ENCODE measurements around the gene NLRP12.
A peak's percentile ranks its signal among the peaks of the same experiment; 100 is the strongest.
"Not testable (repeated sequence)": the region's sequence is repeated elsewhere in the genome, so short reads cannot be mapped to it uniquely, and the experiment has no call there.

Gene NLRP12, protein sequence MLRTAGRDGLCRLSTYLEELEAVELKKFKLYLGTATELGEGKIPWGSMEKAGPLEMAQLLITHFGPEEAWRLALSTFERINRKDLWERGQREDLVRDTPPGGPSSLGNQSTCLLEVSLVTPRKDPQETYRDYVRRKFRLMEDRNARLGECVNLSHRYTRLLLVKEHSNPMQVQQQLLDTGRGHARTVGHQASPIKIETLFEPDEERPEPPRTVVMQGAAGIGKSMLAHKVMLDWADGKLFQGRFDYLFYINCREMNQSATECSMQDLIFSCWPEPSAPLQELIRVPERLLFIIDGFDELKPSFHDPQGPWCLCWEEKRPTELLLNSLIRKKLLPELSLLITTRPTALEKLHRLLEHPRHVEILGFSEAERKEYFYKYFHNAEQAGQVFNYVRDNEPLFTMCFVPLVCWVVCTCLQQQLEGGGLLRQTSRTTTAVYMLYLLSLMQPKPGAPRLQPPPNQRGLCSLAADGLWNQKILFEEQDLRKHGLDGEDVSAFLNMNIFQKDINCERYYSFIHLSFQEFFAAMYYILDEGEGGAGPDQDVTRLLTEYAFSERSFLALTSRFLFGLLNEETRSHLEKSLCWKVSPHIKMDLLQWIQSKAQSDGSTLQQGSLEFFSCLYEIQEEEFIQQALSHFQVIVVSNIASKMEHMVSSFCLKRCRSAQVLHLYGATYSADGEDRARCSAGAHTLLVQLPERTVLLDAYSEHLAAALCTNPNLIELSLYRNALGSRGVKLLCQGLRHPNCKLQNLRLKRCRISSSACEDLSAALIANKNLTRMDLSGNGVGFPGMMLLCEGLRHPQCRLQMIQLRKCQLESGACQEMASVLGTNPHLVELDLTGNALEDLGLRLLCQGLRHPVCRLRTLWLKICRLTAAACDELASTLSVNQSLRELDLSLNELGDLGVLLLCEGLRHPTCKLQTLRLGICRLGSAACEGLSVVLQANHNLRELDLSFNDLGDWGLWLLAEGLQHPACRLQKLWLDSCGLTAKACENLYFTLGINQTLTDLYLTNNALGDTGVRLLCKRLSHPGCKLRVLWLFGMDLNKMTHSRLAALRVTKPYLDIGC

DNA sequence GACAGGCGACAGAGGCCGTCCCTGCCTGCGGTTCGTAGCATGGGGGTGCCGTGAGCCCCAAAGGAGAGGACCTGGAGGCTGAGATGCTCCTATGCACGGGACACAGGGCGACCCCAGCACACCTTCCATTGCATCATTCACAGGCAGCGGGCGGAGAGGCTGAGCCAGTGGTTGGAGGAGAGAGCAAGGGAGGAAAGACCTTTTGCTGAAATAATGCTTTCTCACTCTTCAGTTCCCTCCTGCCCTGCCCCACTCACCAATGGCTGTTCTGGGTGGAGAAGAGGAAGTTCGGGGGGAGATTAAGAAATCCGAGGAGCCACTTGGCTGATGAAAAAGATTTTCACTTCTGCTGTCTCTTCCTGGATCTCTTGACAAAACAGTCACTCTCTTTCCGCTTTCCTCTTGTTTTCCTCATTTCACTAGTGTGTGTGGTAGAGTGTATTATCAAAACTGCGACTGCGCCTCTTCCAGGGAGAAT lies at the start of gene NLRP12:
NLRP12 (minus strand) TSS at position 181 of the 478 bp plus-strand sequence; CDS start at position 41, 140 bp downstream.
- no peak for DNase-seq (ENCODE audit: low read depth in 2 of 2, low spot score in 1 of 2)

DNA sequence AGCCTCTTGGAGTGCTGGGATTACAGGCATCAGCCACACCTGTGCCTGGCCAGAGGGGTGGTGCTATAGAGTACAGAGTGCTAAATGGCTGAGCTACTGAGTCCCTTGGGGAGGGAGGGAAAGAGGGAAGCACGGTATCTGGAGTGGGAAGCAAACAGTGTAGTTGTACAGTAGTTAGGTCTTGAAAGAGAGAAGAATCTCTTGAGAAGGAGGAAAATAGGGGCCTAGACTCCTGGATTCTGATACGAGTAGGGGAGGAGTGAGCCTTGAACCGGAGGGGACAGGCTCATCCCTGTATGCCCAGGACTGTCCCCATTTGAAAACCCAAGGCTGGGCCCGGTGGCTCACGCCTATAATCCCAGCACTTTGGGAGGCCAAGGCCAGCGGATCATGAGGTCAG lies 48.6 kb upstream of the NLRP12 start:
- no peak for DNase-seq (ENCODE audit: low read depth in 2 of 2, low spot score in 1 of 2)

DNA sequence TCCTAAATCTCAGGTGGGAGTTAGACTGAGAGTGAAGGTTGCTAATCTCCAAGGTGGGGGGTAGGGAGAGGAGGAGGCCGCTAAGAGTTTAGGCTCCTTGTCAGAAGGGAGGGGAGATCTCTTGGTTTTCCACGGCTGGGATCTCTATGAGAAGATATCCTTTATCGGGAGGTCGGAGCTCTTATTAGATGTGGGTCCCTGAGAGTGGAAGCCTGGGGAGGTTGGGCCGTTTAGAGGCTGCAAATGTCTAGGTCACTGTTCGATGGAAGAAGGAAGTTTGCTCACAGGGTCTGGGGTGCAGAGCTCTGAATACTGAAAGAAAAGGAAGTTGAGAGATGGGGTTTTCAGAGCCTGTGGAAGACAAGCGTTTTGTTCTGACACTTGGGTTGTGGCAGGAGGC lies 47.3 kb upstream of the NLRP12 start:
- no peak for DNase-seq (ENCODE audit: low read depth in 2 of 2, low spot score in 1 of 2)

DNA sequence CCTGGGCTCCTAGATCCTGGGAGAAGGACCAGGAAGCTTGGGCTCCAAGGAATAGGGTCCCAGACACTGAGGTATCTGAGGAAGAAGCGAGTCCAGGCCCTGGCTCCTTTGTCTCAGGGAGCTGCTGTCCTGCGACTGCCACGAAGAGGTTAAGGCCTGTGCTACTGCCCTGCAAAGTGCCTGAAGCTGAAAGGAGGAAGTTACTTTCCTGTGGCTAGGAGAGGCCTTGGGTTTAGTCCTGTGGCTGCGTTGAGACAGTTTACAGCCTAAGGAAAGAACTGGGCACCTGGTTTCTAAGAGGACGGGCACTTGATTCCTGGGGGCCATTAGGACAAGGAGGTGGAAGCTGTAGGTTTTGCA lies 46.4 kb upstream of the NLRP12 start:
- no peak for DNase-seq (ENCODE audit: low read depth in 2 of 2, low spot score in 1 of 2)

- not testable (repeated sequence) for DNase-seq (ENCODE audit: low read depth in 2 of 2, low spot score in 1 of 2)
Measured at GRCh38 chr19:53869805-53870484, 45.8 kb upstream of the NLRP12 start.

GRCh38 chr19:53868892-53869804 lies 45.0 kb upstream of the NLRP12 start:
- peak; percentile 70 to 76 for DNase-seq (ENCODE audit: low read depth in 2 of 2, low spot score in 1 of 2)

DNA sequence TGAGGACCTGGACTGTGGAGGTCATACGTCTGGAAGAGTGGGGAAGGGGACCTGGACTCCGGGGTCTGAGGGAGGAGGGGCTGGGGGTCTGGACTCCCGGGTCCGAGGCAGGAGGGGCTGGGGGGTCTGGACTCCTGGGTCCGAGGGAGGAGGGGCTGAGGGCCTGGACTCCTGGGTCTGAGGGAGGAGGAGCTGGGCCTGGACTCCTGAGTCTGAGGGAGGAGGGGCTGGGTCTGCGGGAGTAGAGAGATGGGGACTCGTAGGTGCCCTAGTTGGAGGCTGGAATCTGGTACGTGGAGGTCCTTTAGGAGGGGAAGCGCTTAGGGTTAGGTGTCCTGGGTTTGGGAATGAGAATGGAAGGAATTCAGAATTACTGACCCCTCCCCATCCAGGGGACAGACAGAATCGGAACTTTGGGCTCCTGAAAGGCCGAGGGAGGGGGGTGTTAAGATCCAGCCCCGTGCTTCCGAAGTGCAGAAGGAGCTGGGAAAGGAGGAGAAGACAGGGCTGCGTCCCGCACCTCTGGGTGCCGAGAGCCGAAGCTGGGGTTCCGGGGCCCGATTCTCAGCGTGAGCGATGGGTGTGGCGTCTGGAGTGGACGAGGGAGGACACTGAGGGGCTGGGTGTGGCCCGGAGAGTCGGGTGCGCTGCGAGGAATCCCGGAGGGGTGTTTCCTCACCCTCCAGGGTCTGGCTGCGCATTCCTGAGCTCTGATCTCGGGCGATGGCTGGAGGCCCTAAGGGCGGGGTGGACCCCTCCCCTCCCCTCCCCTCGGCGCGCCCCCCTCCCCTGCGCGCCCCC lies 44.2 kb upstream of the NLRP12 start:
- DNase-seq (ENCODE audit: low read depth in 2 of 2, low spot score in 1 of 2): no peak

- peak; percentile 99 for DNase-seq (ENCODE audit: low read depth in 2 of 2, low spot score in 1 of 2)
Measured at GRCh38 chr19:53867225-53868090, 43.3 kb upstream of the NLRP12 start, which contains the start of gene MYADM. Gene MYADM (plus strand): TSS chr19:53867883. CDS start chr19:53873530, 5,647 bp downstream.

DNA sequence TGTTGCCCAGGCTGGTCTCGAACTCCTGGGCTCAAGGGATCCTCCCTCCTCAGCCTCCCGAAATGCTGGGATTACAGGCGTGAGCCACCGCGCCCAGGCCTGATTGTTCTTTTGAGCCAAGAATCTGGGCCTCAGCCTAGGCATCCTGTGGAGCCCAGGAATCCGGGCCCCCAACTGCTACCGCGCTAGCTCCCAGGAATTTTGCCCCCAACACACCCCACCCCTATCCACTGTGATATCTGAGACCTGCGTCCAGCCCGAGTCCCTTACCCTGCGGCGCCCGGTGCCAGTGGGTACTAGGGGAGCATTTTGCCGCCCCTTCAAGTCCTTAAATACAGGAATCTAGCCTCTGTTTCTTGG lies 42.7 kb upstream of the NLRP12 start:
- no peak for DNase-seq (ENCODE audit: low read depth in 2 of 2, low spot score in 1 of 2)

GRCh38 chr19:53865918-53866864 lies 42.1 kb upstream of the NLRP12 start:
- no peak for DNase-seq (ENCODE audit: low read depth in 2 of 2, low spot score in 1 of 2)

DNA sequence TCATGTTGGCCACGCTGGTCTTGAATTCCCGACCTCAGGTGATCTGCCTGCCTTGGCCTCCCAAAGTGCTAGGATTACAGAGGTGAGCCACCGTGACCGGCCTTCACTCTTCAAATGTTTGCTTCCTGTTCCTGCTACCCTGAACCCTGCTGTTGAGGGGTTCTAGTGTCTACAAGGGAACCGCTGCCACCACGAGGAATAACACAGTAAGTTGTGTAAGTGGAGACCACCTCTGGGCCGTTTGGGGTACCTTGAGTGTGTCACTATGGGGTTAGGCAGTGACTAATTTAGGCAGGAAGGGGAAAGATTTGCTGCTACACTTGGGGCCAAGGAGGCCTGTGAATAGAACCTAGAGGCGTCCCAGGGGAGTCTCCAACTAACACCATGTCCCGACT lies 41.4 kb upstream of the NLRP12 start:
- DNase-seq (ENCODE audit: low read depth in 2 of 2, low spot score in 1 of 2): no peak

DNA sequence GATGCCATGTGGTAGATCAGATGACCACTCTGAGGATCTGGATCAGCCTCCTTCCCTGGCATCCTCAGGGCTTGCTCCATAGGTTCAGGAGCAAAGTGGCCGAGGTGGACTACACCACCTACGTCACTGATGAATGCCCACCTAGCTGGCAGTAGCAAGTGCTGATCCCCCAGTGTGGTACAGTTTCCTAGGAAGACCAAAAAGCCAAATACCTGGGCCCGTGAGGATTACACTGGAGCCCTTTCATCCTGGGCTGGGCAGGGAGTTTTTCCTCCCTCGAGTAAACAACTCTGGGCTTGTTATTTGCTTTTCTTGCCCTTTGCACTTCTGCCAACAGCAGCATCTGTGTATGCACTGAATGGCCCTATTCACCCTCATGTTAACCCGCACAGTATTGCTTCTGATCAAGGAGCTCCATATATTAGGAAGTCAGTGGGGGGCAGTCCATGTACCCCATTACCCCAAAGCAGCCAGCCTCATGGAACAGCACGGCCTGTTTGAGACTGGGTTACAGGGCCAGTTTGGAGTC lies 40.3 kb upstream of the NLRP12 start:
- DNase-seq (ENCODE audit: low read depth in 2 of 2, low spot score in 1 of 2): no peak

- DNase-seq (ENCODE audit: low read depth in 2 of 2, low spot score in 1 of 2): no peak
Measured at GRCh38 chr19:53853707-53854106, 29.6 kb upstream of the NLRP12 start.

DNA sequence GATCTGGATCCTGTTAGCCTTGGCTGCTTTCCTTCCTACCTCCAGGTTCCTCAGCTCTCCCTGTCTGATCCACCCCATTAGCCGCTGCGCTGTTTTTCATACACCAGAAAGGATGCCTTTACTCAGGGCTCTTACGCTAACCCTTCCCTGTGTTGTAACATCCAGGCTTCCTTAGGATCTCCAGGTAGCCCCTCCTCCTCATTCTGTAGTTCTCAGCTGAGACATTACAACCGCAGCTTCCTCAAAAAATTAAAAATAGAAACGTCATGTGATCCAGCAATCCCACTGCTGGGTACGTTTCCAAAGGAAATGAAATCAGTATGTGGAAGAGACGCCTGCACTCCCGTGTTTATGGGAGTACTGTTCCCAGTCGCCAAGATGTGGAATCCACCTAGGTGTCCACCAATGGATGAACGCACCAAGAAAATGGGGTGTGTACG lies 25.1 kb upstream of the NLRP12 start:
- DNase-seq (ENCODE audit: low read depth in 2 of 2, low spot score in 1 of 2): no peak

DNA sequence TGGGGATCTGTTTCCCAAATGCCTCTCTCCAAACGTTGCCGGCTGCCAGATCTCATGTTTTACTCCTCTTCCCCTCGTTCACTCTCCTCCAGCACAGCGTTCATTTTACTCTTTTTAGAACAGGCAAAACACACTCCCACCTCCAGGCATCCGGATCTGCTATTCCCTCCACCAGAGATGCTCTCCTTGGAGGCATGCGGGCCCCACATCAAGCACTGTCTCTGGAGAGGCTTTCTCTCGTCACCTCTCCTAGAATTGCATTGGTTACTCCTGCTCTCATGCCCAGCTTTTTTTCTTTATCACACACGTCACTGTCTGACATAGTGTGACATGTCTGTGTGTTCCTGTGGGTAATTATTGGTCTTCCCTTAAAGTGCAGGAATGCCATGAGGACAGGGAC lies 23.4 kb upstream of the NLRP12 start:
- DNase-seq (ENCODE audit: low read depth in 2 of 2, low spot score in 1 of 2): no peak

DNA sequence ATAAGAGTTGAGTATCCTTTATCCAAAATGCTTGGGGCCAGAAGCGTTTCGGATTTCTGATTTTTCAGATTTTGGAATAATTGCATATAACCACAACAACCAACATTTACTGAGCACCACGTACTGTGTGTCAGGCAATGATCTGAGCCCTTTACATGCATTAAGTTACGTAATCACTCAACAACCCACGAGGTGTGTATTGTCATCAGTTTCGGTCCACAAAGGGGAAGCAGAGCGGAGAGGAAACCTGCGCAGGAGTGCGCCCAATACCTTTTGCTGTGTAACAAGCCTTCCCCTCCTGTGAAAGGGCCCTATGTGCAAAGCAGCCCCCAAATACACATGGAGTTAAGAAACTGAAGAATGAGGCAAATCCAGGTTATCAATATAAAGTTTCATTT lies 20.7 kb upstream of the NLRP12 start:
- DNase-seq (ENCODE audit: low read depth in 2 of 2, low spot score in 1 of 2): no peak

DNA sequence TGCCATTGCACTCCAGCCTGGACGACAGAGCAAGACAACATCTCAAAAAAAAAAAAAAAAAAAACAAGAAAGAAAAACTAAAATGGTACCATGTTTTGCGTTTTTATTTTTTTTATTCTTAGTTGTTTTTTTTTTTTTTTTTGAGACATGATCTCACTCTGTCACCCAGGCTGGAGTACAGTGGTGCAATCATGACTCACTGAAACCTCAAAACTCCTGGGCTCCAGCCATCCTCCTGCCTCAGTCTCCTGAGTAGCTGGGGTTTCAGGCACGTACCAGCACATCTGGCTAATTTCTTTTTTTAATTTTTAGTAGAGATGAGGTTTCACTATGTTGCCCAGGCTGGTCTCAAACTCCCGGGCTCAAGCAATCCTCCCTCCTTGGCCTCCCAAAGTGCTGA lies 16.8 kb upstream of the NLRP12 start:
- not testable (repeated sequence) for DNase-seq (ENCODE audit: low read depth in 2 of 2, low spot score in 1 of 2)

Data from stimulated activated CD8-positive, alpha-beta memory T cell treated with anti-CD3 and anti-CD28 coated beads, Interleukin-4, amount 100 ng/mL, for 1 hour (primary cell).